ENCODE data around the gene AURKAIP1.

Gene AURKAIP1

GRCh38 chr1:1343811-1344421 is 31.1 kb downstream of the AURKAIP1 start:
- no peak overlapping the region for H3K27ac ChIP-seq (ENCODE audit: low read depth, low read length)
- H3K4me1 ChIP-seq (ENCODE audit: control insufficient read depth, insufficient read depth, low read length): peaks cover 19% of the 10 kb centered on the region
- no peak overlapping the region for H3K4me3 ChIP-seq (ENCODE audit: low read length)
- H3K27me3 ChIP-seq (ENCODE audit: control insufficient read depth, insufficient read depth, low read length): no peaks in the 10 kb centered on the region
- no peak overlapping the region for H3K9ac ChIP-seq (ENCODE audit: low read length)
- peaks cover 16% of the 10 kb centered on the region for H3K36me3 ChIP-seq (ENCODE audit: control insufficient read depth, insufficient read depth, low read length)

GRCh38 chr1:1342584-1343115 is 32.4 kb downstream of the AURKAIP1 start:
- H3K4me1 ChIP-seq (ENCODE audit: control insufficient read depth, insufficient read depth, low read length): peaks cover 13% of the 10 kb centered on the region
- H3K9ac ChIP-seq (ENCODE audit: low read length): no peak overlapping the region
- no peaks in the 10 kb centered on the region for H3K27me3 ChIP-seq (ENCODE audit: control insufficient read depth, insufficient read depth, low read length)
- H3K4me3 ChIP-seq (ENCODE audit: low read length): no peak overlapping the region
- peaks cover 20% of the 10 kb centered on the region for H3K36me3 ChIP-seq (ENCODE audit: control insufficient read depth, insufficient read depth, low read length)
- no peak overlapping the region for H3K27ac ChIP-seq (ENCODE audit: low read depth, low read length)

GRCh38 chr1:1342061-1342562 is 32.9 kb downstream of the AURKAIP1 start:
- H3K4me1 ChIP-seq (ENCODE audit: control insufficient read depth, insufficient read depth, low read length): peaks cover 11% of the 10 kb centered on the region

GRCh38 chr1:1341549-1342021 is 33.4 kb downstream of the AURKAIP1 start:
- no peaks in the 10 kb centered on the region for H3K27me3 ChIP-seq (ENCODE audit: control insufficient read depth, insufficient read depth, low read length)
- H3K36me3 ChIP-seq (ENCODE audit: control insufficient read depth, insufficient read depth, low read length): peaks cover 20% of the 10 kb centered on the region
- H3K4me1 ChIP-seq (ENCODE audit: control insufficient read depth, insufficient read depth, low read length): peaks cover 9% of the 10 kb centered on the region
- H3K9ac ChIP-seq (ENCODE audit: low read length): no peak overlapping the region
- no peak overlapping the region for H3K4me3 ChIP-seq (ENCODE audit: low read length)
- H3K27ac ChIP-seq (ENCODE audit: low read depth, low read length): no peak overlapping the region

More at GRCh38 chr1:1342061-1342562, 32.9 kb downstream of the AURKAIP1 start:
- Histone ChIP-seq H3K27me3 (ENCODE audit: control insufficient read depth, insufficient read depth, low read length) (no peaks in the 10 kb centered on the region), H3K36me3 (ENCODE audit: control insufficient read depth, insufficient read depth, low read length) (peaks cover 20% of the 10 kb centered on the region), H3K9ac (ENCODE audit: low read length) (no peak overlapping the region), H3K27ac (ENCODE audit: low read depth, low read length) (no peak overlapping the region), H3K4me3 (ENCODE audit: low read length) (no peak overlapping the region)

- no peaks in the 10 kb centered on the region for H3K27me3 ChIP-seq (ENCODE audit: control insufficient read depth, insufficient read depth, low read length)
- H3K36me3 ChIP-seq (ENCODE audit: control insufficient read depth, insufficient read depth, low read length): peaks cover 20% of the 10 kb centered on the region
- peaks cover 4% of the 10 kb centered on the region for H3K4me1 ChIP-seq (ENCODE audit: control insufficient read depth, insufficient read depth, low read length)
- H3K9ac ChIP-seq (ENCODE audit: low read length): no peak overlapping the region
- no peak overlapping the region for H3K27ac ChIP-seq (ENCODE audit: low read depth, low read length)
- no peak overlapping the region for H3K4me3 ChIP-seq (ENCODE audit: low read length)
Observed at GRCh38 chr1:1340791-1341548, 34.0 kb downstream of the AURKAIP1 start.

- H3K9ac ChIP-seq (ENCODE audit: low read length): no peak overlapping the region
- H3K4me1 ChIP-seq (ENCODE audit: control insufficient read depth, insufficient read depth, low read length): no peaks in the 10 kb centered on the region
- no peak overlapping the region for H3K27ac ChIP-seq (ENCODE audit: low read depth, low read length)
- no peaks in the 10 kb centered on the region for H3K27me3 ChIP-seq (ENCODE audit: control insufficient read depth, insufficient read depth, low read length)
- H3K4me3 ChIP-seq (ENCODE audit: low read length): no peak overlapping the region
- peaks cover 20% of the 10 kb centered on the region for H3K36me3 ChIP-seq (ENCODE audit: control insufficient read depth, insufficient read depth, low read length)
Observed at GRCh38 chr1:1340185-1340584, 34.8 kb downstream of the AURKAIP1 start.

GRCh38 chr1:1338278-1338677 is 36.7 kb downstream of the AURKAIP1 start:
- H3K27ac ChIP-seq (ENCODE audit: low read depth, low read length): no peak overlapping the region
- peaks cover 20% of the 10 kb centered on the region for H3K36me3 ChIP-seq (ENCODE audit: control insufficient read depth, insufficient read depth, low read length)
- no peaks in the 10 kb centered on the region for H3K4me1 ChIP-seq (ENCODE audit: control insufficient read depth, insufficient read depth, low read length)
- H3K27me3 ChIP-seq (ENCODE audit: control insufficient read depth, insufficient read depth, low read length): no peaks in the 10 kb centered on the region
- H3K9ac ChIP-seq (ENCODE audit: low read length): no peak overlapping the region
- H3K4me3 ChIP-seq (ENCODE audit: low read length): no peak overlapping the region

- Histone ChIP-seq H3K4me3 (ENCODE audit: low read length) (no peak overlapping the region), H3K27me3 (ENCODE audit: control insufficient read depth, insufficient read depth, low read length) (no peaks in the 10 kb centered on the region), H3K9ac (ENCODE audit: low read length) (no peak overlapping the region), H3K36me3 (ENCODE audit: control insufficient read depth, insufficient read depth, low read length) (peaks cover 20% of the 10 kb centered on the region), H3K27ac (ENCODE audit: low read depth, low read length) (no peak overlapping the region), H3K4me1 (ENCODE audit: control insufficient read depth, insufficient read depth, low read length) (no peaks in the 10 kb centered on the region)
Observed at GRCh38 chr1:1337793-1338147, 37.2 kb downstream of the AURKAIP1 start.

- H3K9ac ChIP-seq (ENCODE audit: low read length): no peak overlapping the region
- peaks cover 20% of the 10 kb centered on the region for H3K36me3 ChIP-seq (ENCODE audit: control insufficient read depth, insufficient read depth, low read length)
- H3K4me1 ChIP-seq (ENCODE audit: control insufficient read depth, insufficient read depth, low read length): no peaks in the 10 kb centered on the region
- H3K4me3 ChIP-seq (ENCODE audit: low read length): no peak overlapping the region
- no peaks in the 10 kb centered on the region for H3K27me3 ChIP-seq (ENCODE audit: control insufficient read depth, insufficient read depth, low read length)
- no peak overlapping the region for H3K27ac ChIP-seq (ENCODE audit: low read depth, low read length)
Observed at GRCh38 chr1:1336931-1337792, 37.8 kb downstream of the AURKAIP1 start.

GRCh38 chr1:1336446-1336845 is 38.6 kb downstream of the AURKAIP1 start:
- Histone ChIP-seq H3K36me3 (ENCODE audit: control insufficient read depth, insufficient read depth, low read length) (peaks cover 17% of the 10 kb centered on the region), H3K27me3 (ENCODE audit: control insufficient read depth, insufficient read depth, low read length) (no peaks in the 10 kb centered on the region), H3K27ac (ENCODE audit: low read depth, low read length) (no peak overlapping the region), H3K4me1 (ENCODE audit: control insufficient read depth, insufficient read depth, low read length) (no peaks in the 10 kb centered on the region), H3K9ac (ENCODE audit: low read length) (no peak overlapping the region), H3K4me3 (ENCODE audit: low read length) (no peak overlapping the region)

- no peak overlapping the region for H3K27ac ChIP-seq (ENCODE audit: low read depth, low read length)
- H3K9ac ChIP-seq (ENCODE audit: low read length): no peak overlapping the region
- H3K36me3 ChIP-seq (ENCODE audit: control insufficient read depth, insufficient read depth, low read length): peaks cover 11% of the 10 kb centered on the region
- no peaks in the 10 kb centered on the region for H3K27me3 ChIP-seq (ENCODE audit: control insufficient read depth, insufficient read depth, low read length)
- no peak overlapping the region for H3K4me3 ChIP-seq (ENCODE audit: low read length)
- H3K4me1 ChIP-seq (ENCODE audit: control insufficient read depth, insufficient read depth, low read length): no peaks in the 10 kb centered on the region
Observed at GRCh38 chr1:1335792-1336248, 39.2 kb downstream of the AURKAIP1 start.

GRCh38 chr1:1335283-1335682 is 39.7 kb downstream of the AURKAIP1 start:
- no peaks in the 10 kb centered on the region for H3K27me3 ChIP-seq (ENCODE audit: control insufficient read depth, insufficient read depth, low read length)
- peaks cover 7% of the 10 kb centered on the region for H3K36me3 ChIP-seq (ENCODE audit: control insufficient read depth, insufficient read depth, low read length)
- no peaks in the 10 kb centered on the region for H3K4me1 ChIP-seq (ENCODE audit: control insufficient read depth, insufficient read depth, low read length)
- no peak overlapping the region for H3K27ac ChIP-seq (ENCODE audit: low read depth, low read length)
- no peak overlapping the region for H3K9ac ChIP-seq (ENCODE audit: low read length)
- H3K4me3 ChIP-seq (ENCODE audit: low read length): no peak overlapping the region
